Measurements from ENCODE around the gene DEFB123.

DNA sequence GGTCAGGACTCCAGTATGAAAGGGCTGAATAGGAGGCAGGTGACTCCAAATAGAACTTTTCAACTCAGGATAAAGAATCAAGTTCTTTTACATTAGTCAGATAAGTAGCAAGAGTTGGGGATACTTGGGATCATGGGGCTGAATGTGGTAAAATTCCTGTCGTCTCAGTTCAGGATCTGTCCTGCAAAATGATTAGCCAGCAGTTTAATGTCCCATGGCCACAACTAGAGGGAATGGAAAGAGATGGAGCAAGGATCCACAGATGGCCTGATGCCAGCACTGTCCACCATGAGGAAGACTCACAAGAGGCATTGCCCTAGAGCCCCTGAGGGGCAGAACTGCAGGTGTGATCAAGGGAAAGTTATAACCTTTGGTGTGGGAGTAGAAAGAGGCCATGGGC is 36.5 kb upstream of the DEFB123 start:
- TF ChIP-seq, protein P1, sequence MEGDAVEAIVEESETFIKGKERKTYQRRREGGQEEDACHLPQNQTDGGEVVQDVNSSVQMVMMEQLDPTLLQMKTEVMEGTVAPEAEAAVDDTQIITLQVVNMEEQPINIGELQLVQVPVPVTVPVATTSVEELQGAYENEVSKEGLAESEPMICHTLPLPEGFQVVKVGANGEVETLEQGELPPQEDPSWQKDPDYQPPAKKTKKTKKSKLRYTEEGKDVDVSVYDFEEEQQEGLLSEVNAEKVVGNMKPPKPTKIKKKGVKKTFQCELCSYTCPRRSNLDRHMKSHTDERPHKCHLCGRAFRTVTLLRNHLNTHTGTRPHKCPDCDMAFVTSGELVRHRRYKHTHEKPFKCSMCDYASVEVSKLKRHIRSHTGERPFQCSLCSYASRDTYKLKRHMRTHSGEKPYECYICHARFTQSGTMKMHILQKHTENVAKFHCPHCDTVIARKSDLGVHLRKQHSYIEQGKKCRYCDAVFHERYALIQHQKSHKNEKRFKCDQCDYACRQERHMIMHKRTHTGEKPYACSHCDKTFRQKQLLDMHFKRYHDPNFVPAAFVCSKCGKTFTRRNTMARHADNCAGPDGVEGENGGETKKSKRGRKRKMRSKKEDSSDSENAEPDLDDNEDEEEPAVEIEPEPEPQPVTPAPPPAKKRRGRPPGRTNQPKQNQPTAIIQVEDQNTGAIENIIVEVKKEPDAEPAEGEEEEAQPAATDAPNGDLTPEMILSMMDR (IDR thresholded peaks at IDR 0.05): no peak
- no peak for TF ChIP-seq POLR2A (IDR thresholded peaks at IDR 0.05)

Measured in Peyer's patch (tissue), 4 donors.